HG03196 (cell line): ENCODE results near the gene TMEM231.

ENCODE experiments used
- ATAC-seq: cut with Tn5 transposase; IDR thresholded peaks from one replicate; pipeline ENCODE4 v1.9.1; 2021; ENCODE audit not compliant: unreplicated experiment

Gene TMEM231

GRCh38 chr16:75494661-75495075 lies 61.4 kb downstream of the TMEM231 start:
- ATAC-seq, result no peak

GRCh38 chr16:75494184-75494583 lies 61.9 kb downstream of the TMEM231 start:
- ATAC-seq, result no peak

GRCh38 chr16:75491876-75492275 lies 64.2 kb downstream of the TMEM231 start:
- ATAC-seq, result no peak

GRCh38 chr16:75488322-75488721 lies 67.7 kb downstream of the TMEM231 start:
- no peak for ATAC-seq
